Hepatocyte (in vitro differentiated cells): Measurements from ENCODE around the gene ASPSCR1. TPM values are rescaled to one million over a fixed set of nuclear protein-coding genes. Genes with fewer than 3 reads are reported as not detected.

Experiments used
- DNase-seq: peaks from one replicate; pipeline ENCODE4 v3.0.0-alpha.2; 2016; ENCODE audit warnings: low spot score
- H2AFZ ChIP-seq: fragments of 200-600 bp; sonication (generic); 2 replicates; pipeline ENCODE4 v1.6.0; 2016; ENCODE audit warnings: antibody characterized with exemption, mild to moderate bottlenecking
- H3K27ac ChIP-seq: fragments of 200-600 bp; sonication (generic); 2 replicates; pipeline ENCODE4 v1.5.1; 2016; ENCODE audit warnings: mild to moderate bottlenecking
- H3K27me3 ChIP-seq: fragments of 200-600 bp; sonication (generic); 2 replicates; pipeline ENCODE4 v1.6.1; 2016
- H3K36me3 ChIP-seq: fragments of 200-600 bp; sonication (generic); replicated peaks from 2 replicates; pipeline ENCODE4 v1.5.1; 2016; ENCODE audit warnings: low read depth; ENCODE audit not compliant: insufficient read depth
- H3K4me1 ChIP-seq: fragments of 200-600 bp; sonication (generic); 2 replicates; pipeline ENCODE4 v1.5.1; 2016; ENCODE audit warnings: mild to moderate bottlenecking, moderate library complexity; ENCODE audit not compliant: insufficient read depth
- H3K4me2 ChIP-seq: fragments of 200-600 bp; sonication (generic); 2 replicates; pipeline ENCODE4 v1.6.0; 2016
- H3K4me3 ChIP-seq: fragments of 200-600 bp; sonication (generic); 2 replicates; pipeline ENCODE4 v1.5.1; 2016; ENCODE audit warnings: mild to moderate bottlenecking
- H3K79me2 ChIP-seq: fragments of 200-600 bp; sonication (generic); 2 replicates; pipeline ENCODE4 v1.6.0; 2017; ENCODE audit warnings: mild to moderate bottlenecking
- H3K9me2 ChIP-seq: fragments of 200-600 bp; sonication (generic); replicated peaks from 2 replicates; pipeline ENCODE4 v1.6.0; 2017; ENCODE audit warnings: mild to moderate bottlenecking; ENCODE audit not compliant: insufficient read depth
- H3K9me3 ChIP-seq: fragments of 200-600 bp; sonication (generic); 2 replicates; pipeline ENCODE4 v1.5.1; 2016; ENCODE audit warnings: low read depth, mild to moderate bottlenecking
- H4K20me1 ChIP-seq: fragments of 200-600 bp; sonication (generic); 2 replicates; pipeline ENCODE4 v1.6.0; 2016; ENCODE audit warnings: mild to moderate bottlenecking; ENCODE audit not compliant: insufficient read depth, poor library complexity, severe bottlenecking
- CTCF ChIP-seq: fragments of 200-600 bp; sonication (generic); IDR thresholded peaks from 2 replicates; pipeline ENCODE4 v1.5.1; 2016; ENCODE audit warnings: antibody characterized with exemption, mild to moderate bottlenecking; ENCODE audit not compliant: poor library complexity
- EZH2 ChIP-seq: fragments of 200-600 bp; sonication (generic); IDR thresholded peaks from 2 replicates; pipeline ENCODE4 v1.6.1; 2016; ENCODE audit warnings: antibody characterized with exemption, mild to moderate bottlenecking, borderline replicate concordance
- EZH2phosphoT487 ChIP-seq: fragments of 200-600 bp; sonication (generic); IDR thresholded peaks from one replicate; pipeline ENCODE4 v1.6.1; 2018; ENCODE audit warnings: antibody characterized with exemption, mild to moderate bottlenecking, low read depth, moderate library complexity; ENCODE audit not compliant: unreplicated experiment, severe bottlenecking
- WGBS: methylation state at CpG from one replicate; pipeline ENCODE4 v1.1.6; 2016; ENCODE audit warnings: low lambda C conversion rate; ENCODE audit errors: missing lambda C conversion rate; 5-methylcytosine and 5-hydroxymethylcytosine counted together
- polyA plus RNA-seq: library from polyadenylated mRNA; unstranded; fragments of >200 nt; fragmentation: Nextera tagmentation; extraction: Ambion mirVana; gene quantifications from 2 replicates; pipeline ENCODE4 v1.2.1, GENCODE V29; 2016
- total RNA-seq: library from RNA; depleted of rRNA; stranded (reverse); fragments of >200 nt; gene quantifications from 2 replicates; pipeline ENCODE4 v1.2.3, GENCODE V29; 2014

ASPSCR1 gene
- total and polyA plus RNA-seq, 2 experiments from 2014 or later = 28.4 to 45.9 TPM

DNA sequence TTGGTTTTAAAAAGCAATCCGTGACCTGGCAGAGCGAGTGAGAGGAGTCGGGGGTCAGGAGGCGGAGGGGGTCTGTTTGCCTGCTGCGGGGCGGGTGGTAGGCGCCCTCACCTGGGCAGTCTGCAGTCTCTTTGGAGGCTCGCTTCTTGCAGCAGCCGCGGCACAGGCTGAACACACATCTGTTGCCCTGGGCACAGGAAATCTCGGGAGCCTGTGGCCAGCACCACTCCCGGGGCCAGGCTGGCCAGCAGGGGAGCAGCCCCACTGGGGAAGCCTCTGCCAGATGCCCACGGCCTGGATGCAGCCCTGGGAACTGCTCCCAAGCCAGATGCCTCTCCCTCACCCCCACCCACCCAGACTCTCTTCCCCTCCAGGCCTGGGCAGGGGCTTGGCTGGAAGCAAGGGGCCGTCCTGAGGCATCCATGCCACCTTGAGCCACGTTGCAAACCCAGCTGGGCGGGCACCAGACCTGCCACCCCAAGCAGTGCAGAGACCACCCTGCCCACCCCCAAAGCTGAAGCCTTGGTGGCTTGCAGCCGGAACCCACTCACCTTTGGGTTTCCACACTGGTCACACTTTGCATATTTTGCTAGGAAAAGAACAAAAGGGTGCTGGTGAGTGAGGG, 80.9 kb downstream of the ASPSCR1 start:
- no peak overlapping the region for H3K4me2 ChIP-seq
- no peak overlapping the region for H3K27ac ChIP-seq
- peaks cover 2% of the 10 kb centered on the region for H3K79me2 ChIP-seq
- TF ChIP-seq CTCF (no peak), EZH2phosphoT487 (no peak), EZH2 (no peak)
- H3K4me3 ChIP-seq = no peak overlapping the region
- no peaks in the 10 kb centered on the region for H3K9me2 ChIP-seq
- no peak overlapping the region for H2AFZ ChIP-seq
- H3K27me3 ChIP-seq = no peaks in the 10 kb centered on the region
- DNase-seq = no peak
- H3K36me3 ChIP-seq = no peaks in the 10 kb centered on the region
- no peaks in the 10 kb centered on the region for H4K20me1 ChIP-seq
- H3K4me1 ChIP-seq = peaks cover under 1% of the 10 kb centered on the region
- WGBS = 96% methylated on average over 10 of the region's 17 CpGs
- no peaks in the 10 kb centered on the region for H3K9me3 ChIP-seq

DNA sequence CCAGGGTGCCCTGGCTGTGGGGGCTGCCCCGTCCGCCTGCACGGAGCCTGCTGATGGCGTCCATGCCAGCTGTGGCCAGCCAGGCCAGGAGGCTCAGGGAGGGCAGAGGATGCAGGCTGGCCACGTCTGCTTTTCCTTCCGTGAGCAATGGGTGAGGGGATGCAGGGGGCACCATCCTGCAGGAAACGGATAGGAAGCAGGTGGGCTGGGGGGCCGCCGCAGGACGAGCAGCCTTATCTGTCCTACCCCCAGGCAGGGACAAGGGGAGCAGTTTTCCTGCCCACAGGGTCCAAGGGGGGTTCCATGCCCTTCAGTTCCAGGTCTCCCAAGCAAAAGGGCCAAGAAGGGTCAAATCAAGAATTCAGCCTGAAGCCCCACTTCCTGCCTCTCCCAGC, 81.4 kb downstream of the ASPSCR1 start:
- Histone ChIP-seq H3K9me2 (no peaks in the 10 kb centered on the region), H3K9me3 (no peaks in the 10 kb centered on the region), H3K79me2 (no peaks in the 10 kb centered on the region), H3K4me1 (no peaks in the 10 kb centered on the region), H3K4me2 (no peak overlapping the region), H3K36me3 (no peaks in the 10 kb centered on the region), H3K27me3 (no peaks in the 10 kb centered on the region), H2AFZ (no peak overlapping the region), H3K27ac (no peak overlapping the region), H3K4me3 (no peak overlapping the region), H4K20me1 (no peaks in the 10 kb centered on the region)
- TF ChIP-seq EZH2phosphoT487 (no peak), EZH2 (no peak), CTCF (no peak)
- 93% methylated on average over 10 of the region's 10 CpGs for WGBS
- DNase-seq = no peak

- H3K9me2 ChIP-seq = no peaks in the 10 kb centered on the region
- H3K9me3 ChIP-seq = no peaks in the 10 kb centered on the region
- H3K27me3 ChIP-seq = no peaks in the 10 kb centered on the region
- H2AFZ ChIP-seq = no peak overlapping the region
- no peaks in the 10 kb centered on the region for H4K20me1 ChIP-seq
- H3K27ac ChIP-seq = no peak overlapping the region
- no peaks in the 10 kb centered on the region for H3K36me3 ChIP-seq
- H3K4me1 ChIP-seq = peaks cover 2% of the 10 kb centered on the region
- no peaks in the 10 kb centered on the region for H3K79me2 ChIP-seq
- 95% methylated on average over 19 of the region's 19 CpGs for WGBS
- DNase-seq = no peak
- TF ChIP-seq EZH2phosphoT487 = no peak
- TF ChIP-seq CTCF = no peak
- no peak for TF ChIP-seq EZH2
- H3K4me2 ChIP-seq = no peak overlapping the region
- H3K4me3 ChIP-seq = no peak overlapping the region
Measured at GRCh38 chr17:82059272-82060000, 82.0 kb downstream of the ASPSCR1 start.
